ENCODE data around the gene ZNF221. TPM values are rescaled to one million over a fixed set of nuclear protein-coding genes. Genes with fewer than 3 reads are reported as not detected.

Gene ZNF221
- total and polyA plus RNA-seq, 9 of the 15 experiments (the other 6 are each of a cell fraction or from before 2014, with no cell fraction given), result 0.32 to 1.4 (median 0.45) TPM

GRCh38 chr19:44002566-44003460, 51.8 kb downstream of the ZNF221 start, which contains the start of gene ZNF230:
Gene ZNF230, plus strand, starts transcription at chr19:44002957. Its CDS starts 4,122 bp downstream, at chr19:44007079.
- peak within 1 kb of the TSS; percentile 91 for H3K4me2 ChIP-seq (ENCODE audit: insufficient read depth, low read length)
- peaks cover 0 to 4% of the 10 kb centered on the region in 2 experiments; a peak in 2 of 5 replicates for H3K4me1 ChIP-seq (replicated peaks in 1 of 2; ENCODE audit: control insufficient read depth in 2 of 2, insufficient read depth in 2 of 2, low read length in 2 of 2)
- no peaks in the 10 kb centered on the region for H4K20me1 ChIP-seq (replicated peaks; ENCODE audit: control insufficient read depth, insufficient read depth, low read length)
- peak within 1 kb of the TSS; percentile 72 to 92 for H3K9ac ChIP-seq (ENCODE audit: insufficient read depth in 1 of 2, low read depth in 2 of 2, low read length in 2 of 2)
- H3K9me1 ChIP-seq (ENCODE audit: control insufficient read depth, insufficient read depth, low read length), result no peaks in the 10 kb centered on the region
- WGBS (ENCODE audit: insufficient coverage, low coverage, missing lambda C conversion rate), result 1% methylated on average over 46 of the region's 48 CpGs
- H3K27ac ChIP-seq (ENCODE audit: extremely low read depth, low read depth, low read length), result peak within 1 kb of the TSS; percentile 60
- ATAC-seq (peak; percentile 100), FAIRE-seq (peak; percentile 99), DNase-seq (ENCODE audit: extremely low read depth in 1 of 4, low spot score in 3 of 4) (peak; percentile 86 to 96 (median 89))
- TSS peak; percentile 91 for BruUV-seq (replicated peaks)
- intact Hi-C loops (cut with micrococcal nuclease), result loop anchor here (10.0 kb wide), 1 partner anchor 112 kb away; the partner anchor contains the start of gene ZNF225
- H3K27me3 ChIP-seq (ENCODE audit: control insufficient read depth in 2 of 2, insufficient read depth in 2 of 2, low read length in 2 of 2), result no peaks in the 10 kb centered on the region
- ChIA-PET POLR2A (no interaction called here), CTCF (ENCODE audit: low intra/inter-chr PET ratio) (no interaction called here)
- H3K36me3 ChIP-seq (ENCODE audit: control insufficient read depth, insufficient read depth, low read length), result no peaks in the 10 kb centered on the region
- peaks cover 7% of the 10 kb centered on the region; the same call in 1 of the 3 replicates for H3K79me2 ChIP-seq (ENCODE audit: control insufficient read depth, insufficient read depth, low read length)
- H3K9me3 ChIP-seq (replicated peaks; ENCODE audit: control insufficient read depth, insufficient read depth, low read depth, low read length), result no peaks in the 10 kb centered on the region; the same call in 1 of the 2 replicates
- in situ Hi-C loops (cut with MboI), result no loop called here
- H3K4me3 ChIP-seq, result peak within 1 kb of the TSS; percentile 60
- H2AFZ ChIP-seq (ENCODE audit: low read depth, low read length), result peak within 1 kb of the TSS; percentile 94
- TF ChIP-seq MEIS2 (IDR thresholded peaks at IDR 0.05; ENCODE audit: partially characterized antibody) (peak; percentile 2), ELF4 (CRISPR knock-in tag; IDR thresholded peaks at IDR 0.05) (no peak), MTA1 (IDR thresholded peaks at IDR 0.05; ENCODE audit: borderline replicate concordance) (peak; percentile 51; the same call in 1 of the 2 replicates), BACH1 (tag; IDR thresholded peaks at IDR 0.05) (0 out of 2 replicates have a peak, but pooled peaks have one; percentile 14), ERF (CRISPR knock-in tag; IDR thresholded peaks at IDR 0.05) (no peak), POU5F1 (IDR thresholded peaks at IDR 0.05; ENCODE audit: borderline replicate concordance, low read depth, low read length, partially characterized antibody) (peak; percentile 48), TEAD1 (CRISPR knock-in tag; IDR thresholded peaks at IDR 0.05) (0 out of 4 replicates have a peak, but pooled peaks of 1 of the 2 experiments have one; percentile 34), THRAP3 (IDR thresholded peaks at IDR 0.05; ENCODE audit: borderline replicate concordance) (no peak), YY1 (IDR thresholded peaks at IDR 0.05; ENCODE audit: borderline replicate concordance in 1 of 3, control insufficient read depth in 1 of 3, extremely low read depth in 1 of 3, insufficient read depth in 3 of 3, insufficient read length in 1 of 3, insufficient replicate concordance in 2 of 3, low read depth in 1 of 3, low read length in 2 of 3) (peak; percentile 80 to 97 (median 93)), ZNF41 (CRISPR knock-in tag; conservative IDR thresholded peaks at IDR 0.05) (0 out of 2 replicates have a peak, but pooled peaks have one; percentile 34), TAL1 (IDR thresholded peaks at IDR 0.05) (no peak), PHF8 (IDR thresholded peaks at IDR 0.05; ENCODE audit: borderline replicate concordance, low read length) (peak; percentile 69; the same call in 1 of the 2 replicates), NKRF (IDR thresholded peaks at IDR 0.05; ENCODE audit: borderline replicate concordance) (0 out of 2 replicates have a peak, but pooled peaks have one; percentile 27), TBL1XR1 (IDR thresholded peaks at IDR 0.05; ENCODE audit: low read length in 2 of 2) (0 out of 4 replicates have a peak, but pooled peaks have one; percentile 14 to 25), RBM34 (IDR thresholded peaks at IDR 0.05; ENCODE audit: borderline replicate concordance, insufficient read depth, low read length) (no peak), MYBL2 (IDR thresholded peaks at IDR 0.05; ENCODE audit: low read depth) (no peak), MYBL2 (CRISPR knock-in tag; IDR thresholded peaks at IDR 0.05; ENCODE audit: borderline replicate concordance) (no peak), SREBF1 (IDR thresholded peaks at IDR 0.05; ENCODE audit: borderline replicate concordance, low read depth, low read length) (no peak), FOXK1 (CRISPR knock-in tag; IDR thresholded peaks at IDR 0.05; ENCODE audit: borderline replicate concordance) (no peak)
